NOMO-1 treated with DMSO at 0.1 percent for 48 hours (cell line): ENCODE results near the gene PLXNC1.

Experiments used
- DNase-seq: peaks from one replicate; lab custom pipeline; 2025; ENCODE audit not compliant: unreplicated experiment; lab: John Stamatoyannopoulos, UW

The PLXNC1 gene

DNA sequence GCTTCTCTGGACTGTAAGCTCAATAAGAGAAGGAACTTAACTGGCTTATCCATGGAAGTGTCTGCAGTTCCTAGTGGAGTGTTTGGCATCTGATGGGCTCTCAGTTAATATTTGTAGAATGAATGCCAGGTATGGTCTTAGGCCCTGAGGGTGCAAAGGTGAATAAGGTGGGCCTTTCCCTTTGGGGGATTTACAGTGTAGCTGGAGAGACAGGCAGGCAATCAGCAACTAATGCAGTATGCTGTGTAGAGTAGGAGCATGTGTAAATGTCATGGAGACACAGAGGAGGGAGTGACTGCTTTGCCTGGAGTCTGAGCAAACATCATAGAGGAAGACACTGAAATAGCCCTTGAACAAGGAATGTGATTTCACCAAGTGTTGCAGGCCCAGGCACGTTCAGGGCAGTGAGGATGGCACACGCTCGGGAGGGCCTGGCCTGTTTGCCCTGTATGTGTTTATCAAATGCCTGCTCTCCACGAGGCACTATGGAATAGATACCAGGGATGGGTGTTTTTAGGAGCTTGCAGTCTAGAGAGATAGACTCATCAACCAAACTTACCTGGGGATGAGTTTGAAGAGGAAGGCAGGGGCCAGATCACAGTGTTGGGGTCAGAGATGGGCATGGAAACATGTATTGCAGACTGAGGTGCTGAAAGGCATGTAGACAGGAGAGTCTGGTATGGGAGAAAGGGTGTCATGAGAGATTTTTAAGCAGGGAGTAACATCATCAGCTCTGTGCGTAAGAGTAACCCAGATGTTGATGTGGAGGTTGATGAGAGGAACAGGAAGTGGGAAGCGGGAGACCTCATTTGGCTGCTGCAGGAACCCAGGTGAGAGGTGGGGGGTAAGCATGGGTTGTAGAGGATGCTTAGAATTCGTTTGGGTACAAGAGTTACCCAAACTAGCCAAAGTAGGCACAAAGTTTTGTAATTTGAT lies 54.1 kb downstream of the PLXNC1 start:
- no peak for DNase-seq

DNA sequence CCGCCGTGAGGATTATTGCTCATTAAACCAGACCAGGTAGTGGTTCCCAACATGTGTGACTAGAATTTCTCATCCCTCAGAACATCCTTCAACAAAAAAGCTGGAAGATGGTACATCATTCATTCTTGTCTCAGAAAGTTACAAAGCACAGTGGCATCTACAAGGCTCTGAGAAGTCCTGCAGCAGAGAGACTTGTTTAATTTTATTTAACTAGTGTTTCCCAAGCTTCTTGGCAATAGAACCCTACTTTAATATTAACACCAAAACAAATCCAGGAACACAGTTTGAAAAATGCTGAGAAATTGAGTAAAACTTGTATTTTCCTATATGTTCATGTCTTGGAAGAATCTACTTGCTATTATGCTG lies 54.8 kb downstream of the PLXNC1 start:
- DNase-seq, result no peak

DNA sequence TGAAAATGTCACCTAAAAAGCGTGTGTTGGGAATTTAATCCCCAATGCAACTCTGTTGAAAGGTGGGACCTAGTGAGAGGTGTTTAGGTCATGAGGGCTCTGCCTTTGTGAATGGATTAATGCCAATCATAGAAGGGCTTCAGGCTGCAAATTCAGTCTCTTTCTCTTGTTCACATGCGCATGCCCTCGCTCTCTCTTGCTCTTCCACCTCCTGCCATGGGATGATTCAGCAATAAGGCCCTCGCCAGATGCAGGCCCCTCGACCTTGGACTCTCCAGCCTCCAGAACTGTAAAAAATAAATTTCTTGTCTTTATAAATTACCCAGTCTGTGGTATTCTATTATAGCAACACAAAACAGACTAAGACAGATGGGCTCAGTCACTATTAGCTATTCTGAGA lies 55.4 kb downstream of the PLXNC1 start:
- no peak for DNase-seq

DNA sequence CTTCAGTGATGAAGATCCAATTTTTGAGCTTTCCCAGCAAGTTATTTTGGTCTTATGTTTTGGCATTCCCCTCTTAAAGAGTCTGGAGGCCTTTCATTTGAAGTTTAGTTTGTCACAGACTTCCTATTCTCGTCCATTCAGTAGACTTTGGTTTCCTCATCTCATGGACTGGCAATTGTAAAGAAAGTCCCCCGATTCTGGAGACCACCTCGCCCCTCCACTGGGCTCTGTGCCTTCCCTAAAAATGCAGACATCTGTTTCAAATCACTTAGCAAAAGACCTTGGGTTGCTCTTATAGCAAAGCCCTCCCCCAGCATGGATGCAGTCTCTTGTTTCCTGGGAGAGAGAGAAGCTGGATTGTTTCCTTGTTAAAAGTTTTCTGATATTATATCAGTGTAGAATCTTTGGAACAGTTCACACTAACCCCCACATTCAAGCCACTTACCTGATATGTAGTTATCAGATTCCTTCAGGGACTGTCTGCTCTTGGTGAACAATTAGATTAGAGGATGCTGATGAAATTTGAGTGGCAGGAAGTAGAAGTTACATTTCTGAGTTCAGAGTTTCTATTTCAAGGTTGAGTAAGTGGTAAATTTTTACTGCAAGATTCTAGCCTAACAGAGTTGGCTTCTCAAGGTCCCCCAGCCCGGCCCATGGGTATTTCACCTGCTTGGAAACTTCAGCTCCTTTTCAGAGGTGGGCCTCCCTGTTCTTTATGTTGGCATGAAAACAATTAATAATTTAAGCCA lies 56.3 kb downstream of the PLXNC1 start:
- peak; percentile 66 for DNase-seq

DNA sequence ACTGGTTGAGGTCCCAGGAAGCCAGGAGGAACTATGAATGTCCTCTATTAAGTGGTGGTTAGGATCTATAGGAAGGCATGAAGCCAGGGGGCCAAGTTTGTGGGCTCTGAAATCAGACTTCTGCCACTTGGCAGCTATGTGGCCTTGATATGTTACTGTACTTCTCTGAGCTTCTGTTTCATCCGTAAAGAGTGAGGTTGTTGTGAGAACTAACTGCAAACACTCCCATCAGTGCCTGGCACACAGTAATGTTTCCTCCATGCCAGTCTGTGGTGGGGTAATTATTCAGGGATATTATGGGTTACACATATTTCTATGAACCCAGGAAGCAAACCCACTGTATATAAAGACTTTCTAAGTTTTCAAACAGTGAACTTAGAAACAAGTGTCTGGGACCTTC lies 57.4 kb downstream of the PLXNC1 start:
- no peak for DNase-seq

GRCh38 chr12:94206886-94207285 lies 58.5 kb downstream of the PLXNC1 start:
- no peak for DNase-seq

DNA sequence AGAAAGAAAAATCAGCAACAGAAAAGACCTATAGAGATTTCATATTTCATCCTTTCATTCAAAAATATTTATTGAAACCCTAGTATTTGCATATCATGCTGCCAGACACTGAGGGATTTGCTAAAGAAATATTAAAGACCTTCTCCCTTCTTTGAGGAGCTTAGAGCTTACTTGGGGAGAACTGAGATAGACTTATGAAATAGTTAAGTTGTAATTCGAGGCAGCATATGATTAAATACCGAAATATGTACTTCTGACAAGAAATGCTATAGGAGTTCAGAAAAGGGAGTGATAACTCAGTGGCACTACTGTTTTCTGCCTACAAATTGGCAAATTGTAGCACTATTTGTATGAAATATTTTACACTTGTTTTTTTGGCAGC lies 59.1 kb downstream of the PLXNC1 start:
- no peak for DNase-seq

DNA sequence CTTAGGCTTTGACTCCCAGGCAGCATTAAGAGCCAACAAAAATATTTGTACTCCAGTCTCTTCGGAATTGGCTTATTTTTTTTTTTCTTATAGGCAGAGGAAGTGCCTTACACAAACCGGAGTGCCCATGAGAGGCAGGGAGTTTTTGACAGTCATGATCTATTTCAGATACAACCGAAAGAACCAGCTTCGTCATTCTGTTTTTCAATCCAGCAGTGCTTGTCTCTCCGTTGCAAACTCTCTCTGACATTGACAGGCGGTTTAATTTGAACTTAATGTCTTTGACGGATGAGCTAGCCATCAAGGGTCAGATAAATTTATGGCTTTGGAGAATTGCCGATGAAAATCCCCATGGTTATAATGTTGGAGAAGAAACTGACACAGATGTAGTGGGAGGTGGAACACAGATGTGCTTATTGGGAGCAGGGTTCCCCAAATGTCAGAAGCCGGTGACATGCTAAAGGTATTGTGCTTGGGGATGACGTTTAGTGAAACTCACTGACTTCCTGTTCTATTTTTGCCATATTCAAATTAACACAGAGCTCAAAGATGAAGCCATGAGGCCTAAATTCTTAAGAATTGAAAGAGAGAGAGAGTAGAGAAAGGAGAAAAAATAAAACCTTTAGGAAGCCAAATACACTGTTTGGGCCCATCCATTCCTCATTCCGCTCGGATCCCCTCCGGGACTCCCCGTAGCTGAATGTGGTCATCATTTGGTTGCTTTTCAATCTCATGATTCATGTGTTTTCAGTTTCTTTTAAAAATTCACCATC lies 59.7 kb downstream of the PLXNC1 start:
- peak; percentile 83 for DNase-seq

GRCh38 chr12:94208622-94208966 lies 60.2 kb downstream of the PLXNC1 start:
- DNase-seq, result no peak

GRCh38 chr12:94209240-94209639 lies 60.9 kb downstream of the PLXNC1 start:
- no peak for DNase-seq

GRCh38 chr12:94211021-94211420 lies 62.6 kb downstream of the PLXNC1 start:
- no peak for DNase-seq

DNA sequence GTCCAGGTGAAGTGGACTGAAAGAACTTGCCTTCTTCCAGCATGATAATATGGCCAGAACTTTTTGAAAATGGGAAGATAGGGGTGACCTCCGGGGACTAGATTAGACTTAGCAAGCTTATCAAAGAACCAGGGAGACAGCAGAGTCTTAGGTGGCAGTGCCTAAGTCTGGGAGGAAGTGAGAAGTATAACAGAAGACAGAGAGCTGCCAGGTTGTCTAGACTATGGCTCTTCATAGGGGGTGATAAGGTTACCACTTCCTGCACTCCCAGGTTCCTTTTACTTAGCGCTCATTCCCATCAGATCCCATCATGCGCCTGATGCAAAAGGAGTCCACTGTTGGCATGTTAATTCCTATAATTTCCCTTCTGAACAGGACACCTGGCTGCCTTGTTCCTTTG lies 69.9 kb downstream of the PLXNC1 start:
- DNase-seq, result no peak

- DNase-seq, result no peak
Observed at GRCh38 chr12:94219622-94220302, 71.4 kb downstream of the PLXNC1 start.

- DNase-seq, result no peak
Observed at GRCh38 chr12:94220804-94221203, 72.4 kb downstream of the PLXNC1 start.

DNA sequence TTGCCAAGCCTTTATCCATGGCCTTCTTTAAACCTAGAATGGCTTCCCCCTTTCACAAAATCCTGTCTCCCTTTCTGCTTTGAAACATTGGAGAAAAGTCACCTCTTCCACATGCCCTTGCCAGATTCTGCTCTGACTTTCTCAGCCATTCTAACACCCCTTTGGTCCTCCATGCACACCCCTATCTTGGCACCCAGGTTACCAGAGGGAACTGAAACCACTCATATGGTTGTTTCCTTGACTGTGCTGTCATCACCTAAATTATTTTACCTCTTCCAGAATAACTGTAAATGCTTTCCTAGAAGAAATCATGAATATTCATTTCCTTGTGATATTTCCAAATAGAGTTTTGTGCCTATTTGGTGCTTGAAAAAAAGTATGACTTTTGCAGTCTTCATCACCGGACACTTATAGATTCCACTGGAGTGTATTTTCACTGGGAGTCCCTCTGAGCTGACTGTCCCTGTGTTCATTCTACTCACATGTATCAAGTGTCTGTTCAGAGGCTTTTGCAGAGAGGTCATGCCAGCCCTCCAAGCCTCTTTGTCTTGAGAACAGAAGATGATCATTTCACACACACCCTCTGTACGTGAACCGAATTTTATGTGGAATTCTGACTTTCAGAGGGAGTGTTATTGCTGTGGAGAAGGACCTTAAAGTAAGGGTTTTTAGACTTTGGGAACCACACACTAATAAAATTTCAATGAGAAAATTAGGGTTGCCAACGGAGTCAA lies 74.1 kb downstream of the PLXNC1 start:
- no peak for DNase-seq

DNA sequence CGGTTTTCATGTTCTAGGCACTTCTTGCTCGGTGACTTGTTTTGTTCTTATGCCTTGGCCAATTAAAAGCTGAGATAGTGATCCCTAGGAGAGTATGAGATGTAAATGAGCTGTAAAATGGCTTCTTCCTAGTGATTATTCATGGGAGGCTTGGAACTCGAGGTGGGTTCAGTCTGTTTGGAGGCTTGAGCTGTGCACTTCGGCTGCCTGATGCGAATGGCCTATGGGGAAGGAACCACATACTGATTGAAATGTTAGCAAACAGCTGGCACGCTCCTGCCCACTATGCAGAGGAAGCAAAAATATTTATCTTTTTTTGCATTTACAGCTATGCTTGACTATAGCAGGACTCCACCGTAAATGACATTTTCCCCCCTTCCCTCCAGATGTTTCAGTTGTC lies 75.5 kb downstream of the PLXNC1 start:
- DNase-seq, result no peak

GRCh38 chr12:94225506-94225905 lies 77.1 kb downstream of the PLXNC1 start:
- no peak for DNase-seq

- DNase-seq, result no peak
Observed at GRCh38 chr12:94225947-94226630, 77.7 kb downstream of the PLXNC1 start.

- DNase-seq, result no peak
Observed at GRCh38 chr12:94227066-94227465, 78.7 kb downstream of the PLXNC1 start.

DNA sequence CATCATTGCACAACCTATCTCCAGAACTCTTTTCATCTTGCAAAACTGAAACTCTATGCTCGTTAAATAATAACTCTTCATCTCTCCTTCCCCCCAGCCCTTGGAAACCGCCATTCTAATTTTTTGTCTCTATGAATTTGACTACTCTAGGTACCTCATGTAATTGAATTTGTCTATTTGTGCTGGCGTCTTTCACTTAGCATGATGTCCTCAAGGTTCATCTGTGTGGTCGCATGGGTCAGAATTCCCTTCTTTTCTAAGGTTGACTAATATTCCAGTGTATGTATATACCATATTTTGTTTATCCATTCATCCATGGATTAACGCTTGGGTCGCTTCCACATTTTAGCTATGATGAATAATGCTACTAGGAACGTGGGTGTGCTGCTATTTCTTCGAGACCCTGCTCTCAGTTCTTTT lies 80.1 kb downstream of the PLXNC1 start:
- peak; percentile 27 for DNase-seq
